Measurements from ENCODE around the gene EML5.

EML5 gene

GRCh38 chr14:88698651-88699050, 94.1 kb downstream of the EML5 start:
- no peak for DNase-seq

GRCh38 chr14:88695870-88696269, 96.9 kb downstream of the EML5 start:
- DNase-seq: no peak

GRCh38 chr14:88688386-88688785, 104.4 kb downstream of the EML5 start:
- no peak for DNase-seq

GRCh38 chr14:88683119-88683518, 109.6 kb downstream of the EML5 start:
- no peak for DNase-seq

GRCh38 chr14:88682495-88683114, 110.1 kb downstream of the EML5 start:
- DNase-seq: peak in 1 of 5 donors; percentile 15

- no peak for DNase-seq
These were observed 110.8 kb downstream of the EML5 start for GRCh38 chr14:88681755-88682494.

GRCh38 chr14:88669346-88669745, 123.4 kb downstream of the EML5 start:
- DNase-seq: no peak

GRCh38 chr14:88668448-88669116, 124.2 kb downstream of the EML5 start:
- DNase-seq: no peak

- peak in 3 of 5 donors; percentile 10 to 56 (median 15) for DNase-seq
These were observed 125.0 kb downstream of the EML5 start for GRCh38 chr14:88667555-88668273.

- no peak for DNase-seq
These were observed 132.7 kb downstream of the EML5 start for GRCh38 chr14:88660056-88660455.

- DNase-seq: no peak
These were observed 153.5 kb downstream of the EML5 start for GRCh38 chr14:88639221-88639620.

- no peak for DNase-seq
These were observed 160.2 kb downstream of the EML5 start for GRCh38 chr14:88632512-88632911.

GRCh38 chr14:88631091-88631490, 161.7 kb downstream of the EML5 start:
- DNase-seq: no peak

- DNase-seq: no peak
These were observed 162.2 kb downstream of the EML5 start for GRCh38 chr14:88630565-88630964.

- no peak for DNase-seq
These were observed 164.3 kb downstream of the EML5 start for GRCh38 chr14:88628462-88628861.

- DNase-seq: no peak
These were observed 164.7 kb downstream of the EML5 start for GRCh38 chr14:88628033-88628432.

GRCh38 chr14:88625671-88626070, 167.1 kb downstream of the EML5 start:
- no peak for DNase-seq

GRCh38 chr14:88621100-88621499, 171.7 kb downstream of the EML5 start:
- DNase-seq: no peak

GRCh38 chr14:88618476-88618875, 174.3 kb downstream of the EML5 start:
- no peak for DNase-seq

- no peak for DNase-seq
These were observed 175.3 kb downstream of the EML5 start for GRCh38 chr14:88617479-88617878.

- DNase-seq: no peak
These were observed 176.1 kb downstream of the EML5 start for GRCh38 chr14:88616697-88617096.

- DNase-seq: no peak
These were observed 178.4 kb downstream of the EML5 start for GRCh38 chr14:88614218-88614907.

GRCh38 chr14:88613552-88614010, 179.2 kb downstream of the EML5 start:
- peak in 1 of 5 donors; percentile 4 for DNase-seq

Data from T-helper 1 cell (primary cell).